SK-N-SH treated with all-trans-retinoic acid at 6 μM for 48 hours (cell line): Measurements from ENCODE around the gene HACL1.

Experiments
- ATAC-seq: fragments of 200-7000 bp; cut with Tn5 transposase; 3 replicates; pipeline ENCODE4 v1.9.1; 2020; ENCODE audit warnings: mild to moderate bottlenecking, moderate library complexity
- ARNTL ChIP-seq: fragments of 450-650 bp; formaldehyde crosslinking; IDR thresholded peaks from 2 replicates; pipeline ENCODE4 v1.5.0; 2020; ENCODE audit warnings: low read depth, mild to moderate bottlenecking, moderate library complexity, borderline replicate concordance
- BACH2 ChIP-seq: fragments of 250-450 bp; sonication (Bioruptor Pico); IDR thresholded peaks from 2 replicates; pipeline ENCODE4 v1.9.0; 2021; ENCODE audit warnings: mild to moderate bottlenecking, borderline replicate concordance
- CSDC2 ChIP-seq: fragments of 250-450 bp; sonication (Bioruptor Pico); IDR thresholded peaks from 2 replicates; pipeline ENCODE4 v1.5.0; 2020; ENCODE audit warnings: mild to moderate bottlenecking, moderate library complexity
- ESRRG ChIP-seq: fragments of 250-450 bp; sonication (Bioruptor Pico); IDR thresholded peaks from 2 replicates; pipeline ENCODE4 v1.6.1; 2021; ENCODE audit warnings: mild to moderate bottlenecking
- GLIS3 ChIP-seq: fragments of 250-450 bp; sonication (Bioruptor Pico); IDR thresholded peaks from 2 replicates; pipeline ENCODE4 v1.5.0; 2020; ENCODE audit warnings: mild to moderate bottlenecking, moderate library complexity
- ISL1 ChIP-seq: fragments of 250-450 bp; sonication (Bioruptor Pico); IDR thresholded peaks from 2 replicates; pipeline ENCODE4 v2.1.2; 2022; ENCODE audit warnings: mild to moderate bottlenecking, moderate library complexity
- RARB ChIP-seq: fragments of 250-450 bp; sonication (Bioruptor Pico); IDR thresholded peaks from 2 replicates; pipeline ENCODE4 v1.8.0; 2021; ENCODE audit warnings: mild to moderate bottlenecking, moderate library complexity
- TCF4 ChIP-seq: fragments of 250-450 bp; sonication (Bioruptor Pico); IDR thresholded peaks from 2 replicates; pipeline ENCODE4 v1.8.0; 2021; ENCODE audit warnings: mild to moderate bottlenecking, moderate library complexity, borderline replicate concordance
- ZC3H10 ChIP-seq: fragments of 250-450 bp; sonication (Bioruptor Pico); IDR thresholded peaks from 2 replicates; pipeline ENCODE4 v1.5.1; 2021; ENCODE audit warnings: mild to moderate bottlenecking, moderate library complexity
- ZFP3 ChIP-seq: fragments of 250-450 bp; sonication (Bioruptor Pico); IDR thresholded peaks from 2 replicates; pipeline ENCODE4 v1.5.0; 2020; ENCODE audit warnings: mild to moderate bottlenecking, moderate library complexity
- ZFP30 ChIP-seq: fragments of 450-650 bp; formaldehyde crosslinking; IDR thresholded peaks from 2 replicates; pipeline ENCODE4 v1.5.0; 2022; ENCODE audit warnings: mild to moderate bottlenecking, moderate library complexity
- ZNF565 ChIP-seq: fragments of 450-650 bp; formaldehyde crosslinking; conservative IDR thresholded peaks from 2 replicates; pipeline ENCODE4 v1.5.0; 2020; ENCODE audit warnings: low read depth, mild to moderate bottlenecking, moderate library complexity
- ZNF70 ChIP-seq: fragments of 450-650 bp; formaldehyde crosslinking; IDR thresholded peaks from 2 replicates; pipeline ENCODE4 v1.5.0; 2020; ENCODE audit warnings: mild to moderate bottlenecking, moderate library complexity
- ZNF8 ChIP-seq: fragments of 450-650 bp; formaldehyde crosslinking; IDR thresholded peaks from 2 replicates; pipeline ENCODE4 v1.5.0; 2020; ENCODE audit warnings: mild to moderate bottlenecking, moderate library complexity
- TF ChIP-seq, protein P1 (sequence below): fragments of 250-450 bp; sonication (Bioruptor Pico); IDR thresholded peaks from 2 replicates; pipeline ENCODE4 v1.5.1; 2020; ENCODE audit warnings: low read depth, mild to moderate bottlenecking, moderate library complexity
- TF ChIP-seq, protein P2 (sequence below): fragments of 250-450 bp; sonication (Bioruptor Pico); IDR thresholded peaks from 2 replicates; pipeline ENCODE4 v1.8.0; 2021; ENCODE audit warnings: low read depth, mild to moderate bottlenecking, moderate library complexity, borderline replicate concordance
- TF ChIP-seq, protein P3 (sequence below): fragments of 250-450 bp; sonication (Bioruptor Pico); IDR thresholded peaks from 2 replicates; pipeline ENCODE4 v1.5.0; 2020; ENCODE audit warnings: mild to moderate bottlenecking, moderate library complexity
- TF ChIP-seq, protein P4 (sequence below): fragments of 250-450 bp; sonication (Bioruptor Pico); IDR thresholded peaks from 2 replicates; pipeline ENCODE4 v1.5.1; 2021; ENCODE audit warnings: mild to moderate bottlenecking, moderate library complexity
- TF ChIP-seq, protein P5 (sequence below): fragments of 250-450 bp; sonication (Bioruptor Pico); IDR thresholded peaks from 2 replicates; pipeline ENCODE4 v1.8.0; 2020; ENCODE audit warnings: mild to moderate bottlenecking, moderate library complexity, borderline replicate concordance

The HACL1 gene

DNA sequence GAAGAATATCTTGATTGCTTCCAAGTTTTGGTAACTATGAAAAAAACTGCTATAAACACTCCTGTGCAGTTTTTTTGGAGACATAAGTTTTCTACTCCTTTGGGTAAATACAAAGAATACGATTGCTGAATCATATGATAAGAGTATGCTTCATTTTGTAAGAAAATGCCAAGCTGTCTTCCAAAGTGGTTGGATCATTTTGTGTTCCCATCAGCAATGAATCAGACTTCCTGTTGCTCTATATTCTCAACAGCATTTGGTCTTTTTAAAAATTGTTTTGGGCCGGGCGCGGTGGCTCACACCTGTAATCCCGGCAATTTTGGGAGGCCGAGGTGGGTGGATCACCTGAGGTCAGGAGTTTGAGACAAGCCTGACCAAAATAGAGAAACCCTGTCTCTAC, 14.7 kb upstream of the HACL1 start:
- ATAC-seq: no peak
- TF ChIP-seq, protein P1, sequence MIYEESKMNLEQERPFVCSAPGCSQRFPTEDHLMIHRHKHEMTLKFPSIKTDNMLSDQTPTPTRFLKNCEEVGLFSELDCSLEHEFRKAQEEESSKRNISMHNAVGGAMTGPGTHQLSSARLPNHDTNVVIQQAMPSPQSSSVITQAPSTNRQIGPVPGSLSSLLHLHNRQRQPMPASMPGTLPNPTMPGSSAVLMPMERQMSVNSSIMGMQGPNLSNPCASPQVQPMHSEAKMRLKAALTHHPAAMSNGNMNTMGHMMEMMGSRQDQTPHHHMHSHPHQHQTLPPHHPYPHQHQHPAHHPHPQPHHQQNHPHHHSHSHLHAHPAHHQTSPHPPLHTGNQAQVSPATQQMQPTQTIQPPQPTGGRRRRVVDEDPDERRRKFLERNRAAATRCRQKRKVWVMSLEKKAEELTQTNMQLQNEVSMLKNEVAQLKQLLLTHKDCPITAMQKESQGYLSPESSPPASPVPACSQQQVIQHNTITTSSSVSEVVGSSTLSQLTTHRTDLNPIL: no peak
- TF ChIP-seq, protein P2, sequence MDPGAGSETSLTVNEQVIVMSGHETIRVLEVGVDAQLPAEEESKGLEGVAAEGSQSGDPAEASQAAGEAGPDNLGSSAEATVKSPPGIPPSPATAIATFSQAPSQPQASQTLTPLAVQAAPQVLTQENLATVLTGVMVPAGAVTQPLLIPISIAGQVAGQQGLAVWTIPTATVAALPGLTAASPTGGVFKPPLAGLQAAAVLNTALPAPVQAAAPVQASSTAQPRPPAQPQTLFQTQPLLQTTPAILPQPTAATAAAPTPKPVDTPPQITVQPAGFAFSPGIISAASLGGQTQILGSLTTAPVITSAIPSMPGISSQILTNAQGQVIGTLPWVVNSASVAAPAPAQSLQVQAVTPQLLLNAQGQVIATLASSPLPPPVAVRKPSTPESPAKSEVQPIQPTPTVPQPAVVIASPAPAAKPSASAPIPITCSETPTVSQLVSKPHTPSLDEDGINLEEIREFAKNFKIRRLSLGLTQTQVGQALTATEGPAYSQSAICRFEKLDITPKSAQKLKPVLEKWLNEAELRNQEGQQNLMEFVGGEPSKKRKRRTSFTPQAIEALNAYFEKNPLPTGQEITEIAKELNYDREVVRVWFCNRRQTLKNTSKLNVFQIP (CRISPR knock-in tag): no peak
- TF ChIP-seq ZNF70 (CRISPR knock-in tag) (no peak), ZNF565 (CRISPR knock-in tag) (no peak), ARNTL (CRISPR knock-in tag) (no peak), BACH2 (CRISPR knock-in tag) (no peak), ZFP3 (no peak), ZNF8 (CRISPR knock-in tag) (no peak), CSDC2 (CRISPR knock-in tag) (no peak), RARB (CRISPR knock-in tag) (no peak), ZC3H10 (CRISPR knock-in tag) (no peak)
- TF ChIP-seq, protein P3, sequence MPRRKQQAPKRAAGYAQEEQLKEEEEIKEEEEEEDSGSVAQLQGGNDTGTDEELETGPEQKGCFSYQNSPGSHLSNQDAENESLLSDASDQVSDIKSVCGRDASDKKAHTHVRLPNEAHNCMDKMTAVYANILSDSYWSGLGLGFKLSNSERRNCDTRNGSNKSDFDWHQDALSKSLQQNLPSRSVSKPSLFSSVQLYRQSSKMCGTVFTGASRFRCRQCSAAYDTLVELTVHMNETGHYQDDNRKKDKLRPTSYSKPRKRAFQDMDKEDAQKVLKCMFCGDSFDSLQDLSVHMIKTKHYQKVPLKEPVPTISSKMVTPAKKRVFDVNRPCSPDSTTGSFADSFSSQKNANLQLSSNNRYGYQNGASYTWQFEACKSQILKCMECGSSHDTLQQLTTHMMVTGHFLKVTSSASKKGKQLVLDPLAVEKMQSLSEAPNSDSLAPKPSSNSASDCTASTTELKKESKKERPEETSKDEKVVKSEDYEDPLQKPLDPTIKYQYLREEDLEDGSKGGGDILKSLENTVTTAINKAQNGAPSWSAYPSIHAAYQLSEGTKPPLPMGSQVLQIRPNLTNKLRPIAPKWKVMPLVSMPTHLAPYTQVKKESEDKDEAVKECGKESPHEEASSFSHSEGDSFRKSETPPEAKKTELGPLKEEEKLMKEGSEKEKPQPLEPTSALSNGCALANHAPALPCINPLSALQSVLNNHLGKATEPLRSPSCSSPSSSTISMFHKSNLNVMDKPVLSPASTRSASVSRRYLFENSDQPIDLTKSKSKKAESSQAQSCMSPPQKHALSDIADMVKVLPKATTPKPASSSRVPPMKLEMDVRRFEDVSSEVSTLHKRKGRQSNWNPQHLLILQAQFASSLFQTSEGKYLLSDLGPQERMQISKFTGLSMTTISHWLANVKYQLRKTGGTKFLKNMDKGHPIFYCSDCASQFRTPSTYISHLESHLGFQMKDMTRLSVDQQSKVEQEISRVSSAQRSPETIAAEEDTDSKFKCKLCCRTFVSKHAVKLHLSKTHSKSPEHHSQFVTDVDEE (CRISPR knock-in tag): no peak
- TF ChIP-seq, protein P4, sequence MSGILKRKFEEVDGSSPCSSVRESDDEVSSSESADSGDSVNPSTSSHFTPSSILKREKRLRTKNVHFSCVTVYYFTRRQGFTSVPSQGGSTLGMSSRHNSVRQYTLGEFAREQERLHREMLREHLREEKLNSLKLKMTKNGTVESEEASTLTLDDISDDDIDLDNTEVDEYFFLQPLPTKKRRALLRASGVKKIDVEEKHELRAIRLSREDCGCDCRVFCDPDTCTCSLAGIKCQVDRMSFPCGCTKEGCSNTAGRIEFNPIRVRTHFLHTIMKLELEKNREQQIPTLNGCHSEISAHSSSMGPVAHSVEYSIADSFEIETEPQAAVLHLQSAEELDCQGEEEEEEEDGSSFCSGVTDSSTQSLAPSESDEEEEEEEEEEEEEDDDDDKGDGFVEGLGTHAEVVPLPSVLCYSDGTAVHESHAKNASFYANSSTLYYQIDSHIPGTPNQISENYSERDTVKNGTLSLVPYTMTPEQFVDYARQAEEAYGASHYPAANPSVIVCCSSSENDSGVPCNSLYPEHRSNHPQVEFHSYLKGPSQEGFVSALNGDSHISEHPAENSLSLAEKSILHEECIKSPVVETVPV: no peak

DNA sequence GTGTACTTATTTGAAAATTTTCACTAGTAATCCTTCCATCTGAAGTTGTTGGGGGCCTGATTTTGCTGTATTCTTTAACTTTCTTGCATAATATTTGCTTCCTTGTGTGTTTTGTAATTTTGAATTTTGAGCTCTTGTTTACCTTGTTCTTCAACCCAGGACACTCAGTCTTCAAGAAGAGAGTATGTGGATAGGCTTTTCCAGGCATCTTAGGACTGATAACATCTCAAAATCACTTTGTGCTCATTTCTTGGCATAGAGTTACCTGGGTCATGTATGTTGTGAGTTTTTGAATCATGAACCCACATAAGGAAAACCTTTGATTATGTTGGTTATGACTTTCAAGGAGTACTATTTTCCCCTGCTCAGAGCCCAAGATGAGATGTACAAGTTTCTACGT, 13.6 kb upstream of the HACL1 start:
- no peak for ATAC-seq
- TF ChIP-seq CSDC2 (CRISPR knock-in tag): no peak
- TF ChIP-seq, protein P3 (CRISPR knock-in tag): no peak
- TF ChIP-seq, protein P5, sequence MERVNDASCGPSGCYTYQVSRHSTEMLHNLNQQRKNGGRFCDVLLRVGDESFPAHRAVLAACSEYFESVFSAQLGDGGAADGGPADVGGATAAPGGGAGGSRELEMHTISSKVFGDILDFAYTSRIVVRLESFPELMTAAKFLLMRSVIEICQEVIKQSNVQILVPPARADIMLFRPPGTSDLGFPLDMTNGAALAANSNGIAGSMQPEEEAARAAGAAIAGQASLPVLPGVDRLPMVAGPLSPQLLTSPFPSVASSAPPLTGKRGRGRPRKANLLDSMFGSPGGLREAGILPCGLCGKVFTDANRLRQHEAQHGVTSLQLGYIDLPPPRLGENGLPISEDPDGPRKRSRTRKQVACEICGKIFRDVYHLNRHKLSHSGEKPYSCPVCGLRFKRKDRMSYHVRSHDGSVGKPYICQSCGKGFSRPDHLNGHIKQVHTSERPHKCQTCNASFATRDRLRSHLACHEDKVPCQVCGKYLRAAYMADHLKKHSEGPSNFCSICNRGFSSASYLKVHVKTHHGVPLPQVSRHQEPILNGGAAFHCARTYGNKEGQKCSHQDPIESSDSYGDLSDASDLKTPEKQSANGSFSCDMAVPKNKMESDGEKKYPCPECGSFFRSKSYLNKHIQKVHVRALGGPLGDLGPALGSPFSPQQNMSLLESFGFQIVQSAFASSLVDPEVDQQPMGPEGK: no peak
- no peak for TF ChIP-seq ZNF565 (CRISPR knock-in tag)
- TF ChIP-seq ZFP30 (CRISPR knock-in tag): no peak
- no peak for TF ChIP-seq ESRRG (CRISPR knock-in tag)
- TF ChIP-seq, protein P2 (CRISPR knock-in tag): no peak
- no peak for TF ChIP-seq ZNF70 (CRISPR knock-in tag)
- TF ChIP-seq GLIS3 (CRISPR knock-in tag): no peak
- no peak for TF ChIP-seq ISL1
- no peak for TF ChIP-seq TCF4 (CRISPR knock-in tag)
- TF ChIP-seq ZNF8 (CRISPR knock-in tag): no peak
